Ovary (tissue), 3 donors: ENCODE data around the gene GADD45G.

Source experiments
- CTCF ChIP-seq, 3 donors: fragments of 450-650 bp in 2 of 3; fragments of 200-600 bp in 1 of 3; IDR thresholded peaks; one replicate each; pipeline versions ENCODE4 v1.5.1 to v1.8.0; 2016 to 2022; ENCODE audit warnings: antibody characterized with exemption in 3 of 3, mild to moderate bottlenecking in 1 of 3
- EP300 ChIP-seq: sonication (generic); formaldehyde crosslinking; IDR thresholded peaks from one replicate; pipeline ENCODE4 v1.6.1; 2017; ENCODE audit warnings: antibody characterized with exemption
- POLR2A ChIP-seq: fragments of 450-650 bp; IDR thresholded peaks from one replicate; pipeline ENCODE4 v1.6.1; 2017; ENCODE audit warnings: antibody characterized with exemption, mild to moderate bottlenecking, moderate library complexity
- donor health status: DM: no; HTN: no; CAD: no.

GRCh38 chr9:89619424-89620138 lies 14.8 kb downstream of the GADD45G start:
- TF ChIP-seq POLR2A (no peak), CTCF (IDR thresholded peaks at IDR 0.05) (no peak), EP300 (no peak)
